ENCODE data around the gene COL11A1.
"Not testable (repeated sequence)": the region's sequence is repeated elsewhere in the genome, so short reads cannot be mapped to it uniquely, and the experiment has no call there.

Gene COL11A1

GRCh38 chr1:103084181-103084580 lies 24.1 kb downstream of the COL11A1 start:
- DNase-seq (ENCODE audit: low read depth in 2 of 2, low spot score in 1 of 2) = no peak

- no peak for DNase-seq (ENCODE audit: low read depth in 2 of 2, low spot score in 1 of 2)
Measured at GRCh38 chr1:103075316-103076000, 32.9 kb downstream of the COL11A1 start.

DNA sequence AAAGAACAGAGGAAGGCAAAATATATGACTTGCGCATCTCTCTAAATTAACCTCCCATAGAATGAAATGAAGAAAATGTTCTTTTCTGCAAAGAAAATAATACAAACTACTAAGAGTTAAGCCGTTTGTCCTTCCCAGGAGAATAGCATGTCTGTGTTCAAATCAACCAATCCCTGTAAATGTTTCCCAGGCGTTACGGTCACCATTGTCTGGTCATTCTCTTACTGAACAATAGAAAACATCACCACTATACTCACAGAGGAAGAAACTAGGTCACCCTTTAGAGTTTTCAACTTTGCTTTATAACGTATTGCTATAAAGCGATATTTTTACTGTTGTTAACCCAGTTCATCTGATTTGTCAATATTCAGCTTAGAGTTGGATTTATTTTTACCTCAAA lies 34.1 kb downstream of the COL11A1 start:
- no peak for DNase-seq (ENCODE audit: low read depth in 2 of 2, low spot score in 1 of 2)

DNA sequence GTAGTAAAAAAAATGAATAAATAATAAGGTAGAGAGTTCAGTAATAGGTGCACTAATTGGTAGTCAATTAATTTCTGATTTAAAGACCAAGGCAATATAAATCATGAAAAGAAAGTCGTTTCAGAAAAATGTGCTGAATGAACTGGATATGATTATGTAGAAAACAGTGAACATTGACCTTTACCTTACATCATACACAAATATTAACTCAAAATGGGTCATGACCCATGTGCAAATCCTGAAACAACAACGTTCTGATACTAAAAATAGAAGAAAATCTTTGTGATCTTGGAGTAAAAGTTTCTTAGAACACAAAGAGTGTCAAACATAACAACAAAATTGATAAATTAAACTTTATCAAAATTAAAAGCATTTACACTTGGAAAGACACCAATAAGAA lies 39.1 kb downstream of the COL11A1 start:
- DNase-seq (ENCODE audit: low read depth in 2 of 2, low spot score in 1 of 2) = no peak

- no peak for DNase-seq (ENCODE audit: low read depth in 2 of 2, low spot score in 1 of 2)
Measured at GRCh38 chr1:103063921-103064320, 44.4 kb downstream of the COL11A1 start.

- DNase-seq (ENCODE audit: low read depth in 2 of 2, low spot score in 1 of 2) = no peak
Measured at GRCh38 chr1:103058391-103058790, 49.9 kb downstream of the COL11A1 start.

DNA sequence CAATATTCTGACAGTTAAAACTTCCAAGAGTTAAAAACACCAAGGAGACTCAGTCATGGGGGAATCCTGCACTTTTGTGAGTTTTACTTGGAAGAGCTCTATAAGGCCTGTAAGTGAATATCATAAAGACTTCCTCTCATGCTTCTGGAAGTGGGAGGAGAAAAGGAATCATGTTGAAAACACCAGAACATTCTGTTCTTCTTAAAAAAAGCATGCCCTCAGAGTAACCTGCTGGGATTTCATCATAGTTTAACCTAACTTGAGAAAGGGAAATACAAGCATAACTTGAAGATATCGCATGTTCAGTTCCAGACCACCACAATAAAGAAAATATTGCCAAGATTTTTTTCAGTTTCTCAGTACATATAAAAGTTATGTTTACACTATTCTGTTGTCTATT lies 51.9 kb downstream of the COL11A1 start:
- DNase-seq (ENCODE audit: low read depth in 2 of 2, low spot score in 1 of 2) = no peak

GRCh38 chr1:103028110-103028509 lies 80.2 kb downstream of the COL11A1 start:
- DNase-seq (ENCODE audit: low read depth in 2 of 2, low spot score in 1 of 2) = not testable (repeated sequence)

- no peak for DNase-seq (ENCODE audit: low read depth in 2 of 2, low spot score in 1 of 2)
Measured at GRCh38 chr1:103025858-103026409, 82.4 kb downstream of the COL11A1 start.

GRCh38 chr1:103024051-103024450 lies 84.3 kb downstream of the COL11A1 start:
- no peak for DNase-seq (ENCODE audit: low read depth in 2 of 2, low spot score in 1 of 2)

DNA sequence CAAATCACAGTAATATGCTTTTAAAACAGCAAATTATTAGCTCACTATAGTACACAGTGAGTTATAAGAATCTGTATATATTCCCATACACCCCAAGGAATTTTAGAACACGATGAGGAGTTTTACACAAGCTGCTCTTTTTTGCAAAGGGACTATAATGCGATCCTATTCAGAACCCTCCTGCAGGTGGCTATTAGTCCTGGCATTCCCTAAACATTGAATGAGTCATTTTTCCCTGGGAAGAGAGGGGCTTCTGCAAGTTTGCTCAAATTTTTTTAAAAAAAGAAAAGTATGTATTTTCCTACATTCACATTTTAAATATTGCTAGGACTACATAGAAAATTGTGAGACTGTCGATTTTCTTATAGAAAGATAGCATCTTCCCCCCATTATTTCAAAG lies 106.3 kb downstream of the COL11A1 start:
- DNase-seq (ENCODE audit: low read depth in 2 of 2, low spot score in 1 of 2) = no peak

DNA sequence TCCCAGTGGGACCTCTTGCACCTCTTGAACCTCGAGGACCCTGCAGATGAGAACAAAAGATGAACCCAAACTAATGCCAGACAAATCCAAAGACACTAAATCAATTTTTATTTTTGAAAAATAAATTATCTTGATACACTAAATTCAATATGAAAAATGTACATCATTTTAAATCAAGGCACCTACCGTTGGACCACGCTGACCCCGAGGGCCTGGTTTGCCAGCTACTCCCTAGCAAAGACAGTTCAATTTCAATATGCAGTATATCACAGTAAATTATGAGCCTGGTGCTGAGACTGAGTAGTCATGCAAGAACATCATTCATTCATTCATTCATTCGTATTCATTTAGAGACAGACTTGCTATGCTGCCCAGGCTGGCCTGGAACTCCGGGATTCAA lies 129.4 kb downstream of the COL11A1 start:
- DNase-seq (ENCODE audit: low read depth in 2 of 2, low spot score in 1 of 2) = no peak

DNA sequence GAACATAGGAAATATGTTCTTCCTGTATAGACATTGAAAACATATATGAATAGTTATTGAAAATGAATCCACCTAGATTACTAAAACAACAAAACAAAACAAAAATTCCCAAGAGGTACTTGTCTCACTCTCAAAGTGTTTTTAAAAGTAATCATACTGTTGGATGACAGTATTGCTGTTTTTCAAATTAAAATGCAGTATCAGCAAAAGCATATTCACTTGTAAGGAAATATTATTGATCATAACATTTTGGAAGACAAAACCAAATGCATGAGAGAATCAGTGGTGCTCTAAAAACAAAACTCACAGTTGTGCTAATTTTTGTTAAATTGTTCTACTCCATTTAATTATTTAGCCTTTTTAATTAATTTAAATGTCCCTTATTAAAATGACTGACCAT lies 131.0 kb downstream of the COL11A1 start:
- DNase-seq (ENCODE audit: low read depth in 2 of 2, low spot score in 1 of 2) = no peak

- DNase-seq (ENCODE audit: low read depth in 2 of 2, low spot score in 1 of 2) = no peak
Measured at GRCh38 chr1:102970496-102971078, 137.7 kb downstream of the COL11A1 start.

- DNase-seq (ENCODE audit: low read depth in 2 of 2, low spot score in 1 of 2) = no peak
Measured at GRCh38 chr1:102967786-102968185, 140.5 kb downstream of the COL11A1 start.

- DNase-seq (ENCODE audit: low read depth in 2 of 2, low spot score in 1 of 2) = no peak
Measured at GRCh38 chr1:102961549-102961948, 146.8 kb downstream of the COL11A1 start.

DNA sequence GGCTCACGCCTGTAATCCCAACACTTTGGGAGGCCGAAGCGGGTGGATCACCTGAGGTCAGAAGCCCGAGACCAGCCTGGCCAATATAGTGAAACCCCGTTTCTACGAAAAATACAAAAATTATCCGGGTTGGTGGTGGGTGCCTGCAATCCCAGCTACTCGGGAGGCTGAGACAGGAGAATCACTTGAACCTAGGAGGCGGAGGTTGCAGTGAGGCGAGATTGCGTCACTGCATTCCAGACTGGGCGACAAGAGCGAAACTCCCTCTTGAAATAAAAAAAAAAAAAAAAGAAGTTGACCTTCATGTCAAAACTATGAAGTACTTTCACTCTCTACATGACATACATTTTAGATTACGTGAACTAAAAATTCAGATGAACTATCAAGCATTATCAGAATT lies 153.7 kb downstream of the COL11A1 start:
- no peak for DNase-seq (ENCODE audit: low read depth in 2 of 2, low spot score in 1 of 2)

- DNase-seq (ENCODE audit: low read depth in 2 of 2, low spot score in 1 of 2) = no peak
Measured at GRCh38 chr1:102952400-102952799, 155.9 kb downstream of the COL11A1 start.

DNA sequence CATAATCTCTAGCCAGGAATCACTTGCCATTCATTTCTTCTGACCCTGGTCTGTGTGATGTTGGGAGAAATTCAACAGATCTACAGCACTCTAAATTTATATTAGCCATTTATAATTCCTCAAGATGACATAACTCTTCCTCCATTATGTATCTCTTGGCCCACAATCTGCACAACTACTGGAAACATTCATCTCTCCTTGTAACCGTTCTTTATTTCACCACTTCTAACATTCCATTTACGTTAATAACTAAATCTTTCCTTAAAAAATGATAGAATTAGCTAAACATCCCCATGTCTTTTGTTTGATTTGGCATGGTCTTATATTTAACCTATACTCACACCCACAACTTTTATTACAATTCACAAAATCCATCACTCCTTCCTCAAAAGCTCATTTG lies 166.0 kb downstream of the COL11A1 start:
- DNase-seq (ENCODE audit: low read depth in 2 of 2, low spot score in 1 of 2) = no peak

DNA sequence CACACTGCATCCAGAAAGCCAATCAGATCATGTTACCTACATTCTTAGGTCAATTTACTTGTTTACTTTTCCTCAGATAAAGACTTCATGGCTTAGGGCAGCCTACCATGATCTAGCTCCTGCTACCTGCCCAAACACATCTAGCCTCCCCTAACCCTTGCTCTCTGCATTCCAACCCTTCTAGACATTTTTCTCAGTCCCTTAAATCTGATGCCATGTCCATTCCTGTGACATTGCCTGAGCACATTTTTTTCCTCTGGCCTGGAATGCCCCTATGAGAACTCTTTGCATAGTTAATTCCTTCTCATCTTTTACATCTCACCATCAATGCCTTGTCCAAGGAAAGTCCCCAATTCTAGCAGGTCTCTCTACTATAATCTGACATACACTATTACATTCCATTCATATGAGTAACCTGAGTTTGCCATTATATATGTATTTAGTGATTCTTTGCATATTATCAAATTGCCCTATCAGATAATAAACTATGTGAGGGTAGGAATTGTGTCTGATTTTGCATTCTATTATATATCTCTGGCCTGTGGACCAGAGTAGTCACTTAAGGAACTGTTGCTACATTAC lies 166.9 kb downstream of the COL11A1 start:
- DNase-seq (ENCODE audit: low read depth in 2 of 2, low spot score in 1 of 2) = no peak

GRCh38 chr1:102937401-102937800 lies 170.9 kb downstream of the COL11A1 start:
- DNase-seq (ENCODE audit: low read depth in 2 of 2, low spot score in 1 of 2) = no peak

GRCh38 chr1:102933362-102933761 lies 175.0 kb downstream of the COL11A1 start:
- not testable (repeated sequence) for DNase-seq (ENCODE audit: low read depth in 2 of 2, low spot score in 1 of 2)
